ENCODE measurements around the gene IFNL2. TPM values are rescaled to one million over a fixed set of nuclear protein-coding genes. Genes with fewer than 3 reads are reported as not detected.
"Not testable (repeated sequence)": the region's sequence is repeated elsewhere in the genome, so short reads cannot be mapped to it uniquely, and the experiment has no call there.

Gene IFNL2
- total RNA-seq, 4 donors from 2014 or later, result not detected

DNA sequence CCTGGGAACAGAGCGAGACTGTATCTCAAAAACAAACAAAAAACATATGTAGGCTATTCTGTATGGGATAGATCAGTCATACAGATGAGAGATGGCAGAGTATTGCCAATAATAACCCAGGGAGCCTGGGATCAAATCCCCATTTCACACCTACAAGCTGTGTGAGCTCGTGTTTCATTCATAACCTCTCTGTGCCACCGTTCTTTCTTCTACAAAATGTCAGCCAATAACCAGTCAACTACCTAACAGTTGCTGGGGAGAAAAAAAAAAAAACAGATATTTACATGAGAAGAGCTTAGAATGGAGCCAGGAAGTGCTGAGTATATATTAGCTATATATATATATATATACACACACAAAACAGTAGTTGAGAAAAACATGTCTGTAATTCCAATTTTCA, 6.5 kb upstream of the IFNL2 start:
- TF ChIP-seq, protein P1, sequence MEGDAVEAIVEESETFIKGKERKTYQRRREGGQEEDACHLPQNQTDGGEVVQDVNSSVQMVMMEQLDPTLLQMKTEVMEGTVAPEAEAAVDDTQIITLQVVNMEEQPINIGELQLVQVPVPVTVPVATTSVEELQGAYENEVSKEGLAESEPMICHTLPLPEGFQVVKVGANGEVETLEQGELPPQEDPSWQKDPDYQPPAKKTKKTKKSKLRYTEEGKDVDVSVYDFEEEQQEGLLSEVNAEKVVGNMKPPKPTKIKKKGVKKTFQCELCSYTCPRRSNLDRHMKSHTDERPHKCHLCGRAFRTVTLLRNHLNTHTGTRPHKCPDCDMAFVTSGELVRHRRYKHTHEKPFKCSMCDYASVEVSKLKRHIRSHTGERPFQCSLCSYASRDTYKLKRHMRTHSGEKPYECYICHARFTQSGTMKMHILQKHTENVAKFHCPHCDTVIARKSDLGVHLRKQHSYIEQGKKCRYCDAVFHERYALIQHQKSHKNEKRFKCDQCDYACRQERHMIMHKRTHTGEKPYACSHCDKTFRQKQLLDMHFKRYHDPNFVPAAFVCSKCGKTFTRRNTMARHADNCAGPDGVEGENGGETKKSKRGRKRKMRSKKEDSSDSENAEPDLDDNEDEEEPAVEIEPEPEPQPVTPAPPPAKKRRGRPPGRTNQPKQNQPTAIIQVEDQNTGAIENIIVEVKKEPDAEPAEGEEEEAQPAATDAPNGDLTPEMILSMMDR (IDR thresholded peaks at IDR 0.05), result no peak
- TF ChIP-seq POLR2A (IDR thresholded peaks at IDR 0.05), result no peak
- intact Hi-C loops (cut with DNase I; ENCODE audit: low total_unique reads), result no loop called here
- Histone ChIP-seq H3K36me3 (no peaks in the 10 kb centered on the region), H3K4me3 (no peak overlapping the region), H3K9me3 (no peaks in the 10 kb centered on the region), H3K4me1 (no peaks in the 10 kb centered on the region), H3K27ac (no peak overlapping the region), H3K27me3 (peaks cover 0 to 5% of the 10 kb centered on the region in 2 donors)
- no peak for DNase-seq

DNA sequence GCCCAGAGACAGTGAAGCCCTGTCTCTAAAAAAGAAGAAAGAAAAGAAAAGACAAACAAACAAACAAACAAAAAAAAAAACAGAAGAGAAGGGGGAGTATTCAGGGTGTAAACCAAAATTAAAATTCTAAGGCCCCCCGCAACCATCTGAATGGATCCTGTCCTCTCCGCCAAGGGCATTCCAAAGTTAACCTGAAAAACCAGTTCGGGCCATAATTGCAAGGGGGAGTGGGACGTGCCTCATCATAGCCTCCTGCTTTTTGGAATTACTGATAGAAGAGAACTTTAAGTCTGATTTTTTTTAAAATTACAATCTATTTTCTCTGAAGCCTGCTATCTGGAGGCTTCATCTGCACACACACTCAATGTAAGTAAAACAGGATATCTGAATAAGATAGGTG, 5.7 kb upstream of the IFNL2 start:
- Histone ChIP-seq H3K36me3 (no peaks in the 10 kb centered on the region), H3K4me1 (no peaks in the 10 kb centered on the region), H3K4me3 (no peak overlapping the region), H3K9me3 (no peaks in the 10 kb centered on the region), H3K27ac (no peak overlapping the region), H3K27me3 (peaks cover 0 to 5% of the 10 kb centered on the region in 2 donors)
- no peak for DNase-seq
- intact Hi-C loops (cut with DNase I; ENCODE audit: low total_unique reads), result no loop called here
- TF ChIP-seq POLR2A (IDR thresholded peaks at IDR 0.05), result no peak
- TF ChIP-seq, protein P1 (IDR thresholded peaks at IDR 0.05), result no peak

DNA sequence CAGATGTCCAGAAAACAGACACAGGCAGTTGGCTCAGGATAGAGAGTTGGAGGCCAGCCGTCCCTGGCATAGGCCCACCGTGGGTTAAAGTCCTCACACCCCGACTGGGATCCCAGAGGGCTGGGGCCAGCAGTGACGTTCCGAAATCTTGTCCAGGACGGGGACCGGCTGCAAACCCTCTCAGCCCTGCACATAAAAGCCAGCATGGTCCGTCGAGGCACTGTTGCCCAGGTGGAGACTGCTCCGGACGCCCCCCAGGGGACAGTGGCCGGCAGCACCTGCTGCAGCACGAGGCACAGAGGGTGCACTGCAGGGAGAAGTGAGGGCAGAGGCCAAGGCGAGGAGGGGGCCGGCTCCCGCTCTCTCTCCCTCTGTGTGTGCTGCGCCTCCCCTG, 4.3 kb upstream of the IFNL2 start:
- DNase-seq, result no peak
- no peak for TF ChIP-seq POLR2A (IDR thresholded peaks at IDR 0.05)
- H3K4me3 ChIP-seq, result no peak overlapping the region
- intact Hi-C loops (cut with DNase I; ENCODE audit: low total_unique reads), result no loop called here
- H3K27ac ChIP-seq, result no peak overlapping the region
- H3K4me1 ChIP-seq, result no peaks in the 10 kb centered on the region
- no peaks in the 10 kb centered on the region for H3K9me3 ChIP-seq
- H3K27me3 ChIP-seq, result peaks cover 0 to 5% of the 10 kb centered on the region in 2 donors
- no peaks in the 10 kb centered on the region for H3K36me3 ChIP-seq

DNA sequence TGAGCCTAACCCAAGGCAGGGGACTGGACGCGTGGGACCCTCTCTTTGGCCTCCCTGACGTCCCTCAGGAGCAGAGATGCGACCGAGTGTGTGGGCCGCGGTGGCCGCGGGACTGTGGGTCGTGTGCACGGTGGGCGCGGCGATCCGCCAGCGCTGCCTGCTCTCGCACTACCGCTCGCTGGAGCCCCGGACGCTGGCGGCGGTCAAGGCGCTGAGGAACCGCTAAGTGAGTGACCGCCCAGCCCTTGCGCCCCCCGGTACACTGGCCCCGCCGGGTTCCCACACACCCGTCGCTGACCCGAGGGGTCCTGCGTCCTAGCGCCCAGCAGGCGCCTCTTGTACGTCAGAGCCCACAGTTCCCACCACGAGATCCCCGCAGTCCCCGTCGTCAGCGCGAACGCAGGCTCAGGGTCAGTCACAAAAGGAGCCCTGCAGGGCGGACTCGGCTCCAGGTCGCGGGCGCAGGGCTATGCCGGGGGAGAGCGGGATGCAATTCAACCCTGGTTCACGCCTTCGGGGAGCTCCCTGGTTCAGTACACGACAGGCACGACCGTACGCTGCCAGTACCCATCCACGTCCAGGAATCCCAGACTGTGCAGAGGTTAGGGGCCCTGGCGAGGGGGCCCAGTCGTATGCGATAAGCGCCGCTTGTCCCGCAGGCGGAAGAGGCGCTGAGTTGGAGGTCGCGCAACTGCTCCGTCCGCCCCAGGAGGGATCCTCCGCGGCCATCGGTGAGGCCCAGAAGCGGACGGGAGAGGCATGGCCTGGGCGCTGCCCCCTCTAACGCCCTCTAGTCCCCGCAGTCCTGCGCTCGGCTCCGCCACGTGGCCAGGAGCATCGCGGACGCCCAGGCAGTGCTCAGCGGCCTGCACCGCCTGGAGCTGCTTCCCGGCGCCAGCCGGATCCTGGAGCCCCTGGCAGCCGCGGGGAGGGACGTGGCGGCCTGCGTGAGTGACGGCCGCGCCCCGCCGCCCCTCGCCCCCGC, 3.6 kb upstream of the IFNL2 start:
- Histone ChIP-seq H3K9me3 (no peaks in the 10 kb centered on the region), H3K36me3 (no peaks in the 10 kb centered on the region), H3K4me1 (no peaks in the 10 kb centered on the region), H3K4me3 (no peak overlapping the region), H3K27me3 (peaks cover 0 to 5% of the 10 kb centered on the region in 2 donors), H3K27ac (no peak overlapping the region)
- DNase-seq, result no peak
- intact Hi-C loops (cut with DNase I; ENCODE audit: low total_unique reads), result no loop called here
- TF ChIP-seq POLR2A (IDR thresholded peaks at IDR 0.05), result no peak
- TF ChIP-seq, protein P1 (IDR thresholded peaks at IDR 0.05), result no peak

DNA sequence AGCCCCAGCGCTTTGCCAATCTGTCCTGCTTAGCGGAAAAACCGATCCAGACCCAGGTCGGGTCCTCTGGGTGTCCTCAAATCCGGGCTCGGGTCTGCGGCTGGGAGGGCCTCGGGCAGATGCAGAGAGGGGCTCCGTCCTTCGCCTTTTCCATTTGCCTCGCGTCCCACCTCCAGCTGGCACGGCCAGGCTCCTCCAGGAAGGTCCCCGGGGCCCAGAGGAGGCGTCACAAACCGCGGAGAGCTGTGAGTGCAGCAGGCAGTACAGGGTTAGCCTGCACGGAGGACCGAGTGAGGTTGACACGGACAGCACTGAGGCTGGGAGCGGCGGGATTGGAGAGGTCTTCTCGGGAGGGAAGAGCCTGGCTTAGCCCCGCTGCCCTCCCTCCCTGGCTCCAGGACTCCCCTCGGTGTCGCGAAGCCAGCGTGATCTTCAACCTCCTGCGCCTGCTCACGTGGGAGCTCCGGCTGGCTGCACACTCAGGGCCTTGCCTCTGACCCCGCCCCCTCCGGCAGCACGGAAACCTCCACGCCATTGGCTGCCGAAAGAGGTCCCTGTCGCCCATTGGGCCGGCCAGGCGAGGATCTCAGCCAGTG, 2.8 kb upstream of the IFNL2 start:
- no peak overlapping the region for H3K4me3 ChIP-seq
- peaks cover 0 to 5% of the 10 kb centered on the region in 2 donors for H3K27me3 ChIP-seq
- H3K27ac ChIP-seq, result no peak overlapping the region
- no peak for DNase-seq
- no peaks in the 10 kb centered on the region for H3K9me3 ChIP-seq
- intact Hi-C loops (cut with DNase I; ENCODE audit: low total_unique reads), result no loop called here
- no peaks in the 10 kb centered on the region for H3K36me3 ChIP-seq
- TF ChIP-seq POLR2A (IDR thresholded peaks at IDR 0.05), result no peak
- TF ChIP-seq, protein P1 (IDR thresholded peaks at IDR 0.05), result no peak
- no peaks in the 10 kb centered on the region for H3K4me1 ChIP-seq

DNA sequence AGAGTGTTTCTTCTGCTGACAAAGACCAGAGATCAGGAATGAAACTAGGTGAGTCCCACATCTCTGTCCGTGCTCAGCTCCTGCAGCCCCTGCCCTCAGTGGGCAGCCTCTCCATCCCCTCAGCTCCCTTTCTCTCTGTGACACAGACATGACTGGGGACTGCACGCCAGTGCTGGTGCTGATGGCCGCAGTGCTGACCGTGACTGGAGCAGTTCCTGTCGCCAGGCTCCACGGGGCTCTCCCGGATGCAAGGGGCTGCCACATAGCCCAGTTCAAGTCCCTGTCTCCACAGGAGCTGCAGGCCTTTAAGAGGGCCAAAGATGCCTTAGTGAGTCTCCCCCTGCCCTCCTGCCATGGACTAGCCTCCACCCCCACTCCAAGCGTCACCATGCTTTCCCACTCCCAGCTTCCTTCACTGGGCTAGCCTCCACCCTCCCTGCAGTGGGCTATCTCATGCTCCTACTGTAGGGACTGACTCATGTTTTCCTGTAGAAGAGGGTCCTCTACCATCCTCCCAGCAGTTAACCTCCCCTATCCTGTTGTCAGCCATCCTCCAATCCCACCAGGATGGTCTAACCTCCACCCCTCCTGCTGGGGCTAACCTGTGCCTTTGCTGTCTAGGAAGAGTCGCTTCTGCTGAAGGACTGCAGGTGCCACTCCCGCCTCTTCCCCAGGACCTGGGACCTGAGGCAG, 481 bp downstream of the IFNL2 start:
- H3K4me1 ChIP-seq; H3K36me3 ChIP-seq; H3K27me3 ChIP-seq; H3K4me3 ChIP-seq; H3K27ac ChIP-seq; H3K9me3 ChIP-seq; DNase-seq; intact Hi-C loops (cut with DNase I; ENCODE audit: low total_unique reads): not testable (repeated sequence)

DNA sequence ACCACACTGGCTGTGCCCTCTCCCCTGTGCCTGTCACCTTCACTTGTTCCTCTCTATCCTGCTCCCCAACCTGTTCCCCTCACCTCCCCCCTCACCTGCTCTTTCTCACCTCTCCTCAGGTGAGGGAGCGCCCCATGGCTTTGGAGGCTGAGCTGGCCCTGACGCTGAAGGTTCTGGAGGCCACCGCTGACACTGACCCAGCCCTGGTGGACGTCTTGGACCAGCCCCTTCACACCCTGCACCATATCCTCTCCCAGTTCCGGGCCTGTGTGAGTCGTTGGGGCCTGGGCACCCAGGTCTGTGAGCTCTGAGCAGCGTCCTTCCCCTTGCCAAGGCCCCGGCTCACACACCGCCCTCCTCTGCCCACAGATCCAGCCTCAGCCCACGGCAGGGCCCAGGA, 1.2 kb downstream of the IFNL2 start:
- H3K36me3 ChIP-seq; H3K27ac ChIP-seq; DNase-seq; H3K9me3 ChIP-seq; H3K4me1 ChIP-seq; intact Hi-C loops (cut with DNase I; ENCODE audit: low total_unique reads); H3K4me3 ChIP-seq; H3K27me3 ChIP-seq: not testable (repeated sequence)

Data from uterus (tissue), 4 donors.